ENCODE data around the gene WDR6. TPM values are rescaled to one million over a fixed set of nuclear protein-coding genes. Genes with fewer than 3 reads are reported as not detected.

Gene WDR6
- total RNA-seq, 4 donors from 2014 or later: 95.3 to 138 (median 117) TPM

DNA sequence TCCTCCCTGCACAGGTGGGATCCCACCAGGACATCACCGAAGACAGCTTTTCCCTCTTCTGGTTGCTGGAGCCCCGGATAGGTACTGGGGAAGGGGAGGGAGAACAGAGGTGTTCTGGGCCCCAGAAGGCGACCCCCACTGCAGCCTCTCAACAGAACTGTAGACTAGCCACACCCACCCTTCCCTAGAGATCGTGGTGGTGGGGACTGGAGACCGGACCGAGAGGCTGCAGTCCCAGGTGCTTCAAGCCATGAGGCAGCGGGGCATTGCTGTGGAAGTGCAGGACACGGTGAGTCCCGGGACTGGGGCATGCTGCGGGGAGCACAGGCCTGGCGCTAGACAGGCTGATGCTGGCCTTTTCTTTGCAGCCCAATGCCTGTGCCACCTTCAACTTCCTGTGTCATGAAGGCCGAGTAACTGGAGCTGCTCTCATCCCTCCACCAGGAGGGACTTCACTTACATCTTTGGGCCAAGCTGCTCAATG is 15.5 kb downstream of the WDR6 start:
- 17 to 50% methylated on average over 6 to 11 of the region's 12 CpGs for WGBS, 2 donors
- peak overlapping the region; percentile 96 to 100 (median 100) for H3K27ac ChIP-seq
- TF ChIP-seq POLR2A (IDR thresholded peaks at IDR 0.05): no peak
- TF ChIP-seq EP300 (IDR thresholded peaks at IDR 0.05): no peak
- TF ChIP-seq, protein P1, sequence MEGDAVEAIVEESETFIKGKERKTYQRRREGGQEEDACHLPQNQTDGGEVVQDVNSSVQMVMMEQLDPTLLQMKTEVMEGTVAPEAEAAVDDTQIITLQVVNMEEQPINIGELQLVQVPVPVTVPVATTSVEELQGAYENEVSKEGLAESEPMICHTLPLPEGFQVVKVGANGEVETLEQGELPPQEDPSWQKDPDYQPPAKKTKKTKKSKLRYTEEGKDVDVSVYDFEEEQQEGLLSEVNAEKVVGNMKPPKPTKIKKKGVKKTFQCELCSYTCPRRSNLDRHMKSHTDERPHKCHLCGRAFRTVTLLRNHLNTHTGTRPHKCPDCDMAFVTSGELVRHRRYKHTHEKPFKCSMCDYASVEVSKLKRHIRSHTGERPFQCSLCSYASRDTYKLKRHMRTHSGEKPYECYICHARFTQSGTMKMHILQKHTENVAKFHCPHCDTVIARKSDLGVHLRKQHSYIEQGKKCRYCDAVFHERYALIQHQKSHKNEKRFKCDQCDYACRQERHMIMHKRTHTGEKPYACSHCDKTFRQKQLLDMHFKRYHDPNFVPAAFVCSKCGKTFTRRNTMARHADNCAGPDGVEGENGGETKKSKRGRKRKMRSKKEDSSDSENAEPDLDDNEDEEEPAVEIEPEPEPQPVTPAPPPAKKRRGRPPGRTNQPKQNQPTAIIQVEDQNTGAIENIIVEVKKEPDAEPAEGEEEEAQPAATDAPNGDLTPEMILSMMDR (IDR thresholded peaks at IDR 0.05): no peak
- H3K9me3 ChIP-seq: no peaks in the 10 kb centered on the region
- H3K27me3 ChIP-seq: no peaks in the 10 kb centered on the region
- peaks cover 0 to 66% (median 27%) of the 10 kb centered on the region in 4 donors for H3K4me1 ChIP-seq
- H3K36me3 ChIP-seq: peaks cover 0 to 45% (median 8%) of the 10 kb centered on the region in 3 donors
- no peak for DNase-seq (ENCODE audit: low spot score in 2 of 2)
- H3K4me3 ChIP-seq: peak overlapping the region; percentile 69 to 92 (median 89)

DNA sequence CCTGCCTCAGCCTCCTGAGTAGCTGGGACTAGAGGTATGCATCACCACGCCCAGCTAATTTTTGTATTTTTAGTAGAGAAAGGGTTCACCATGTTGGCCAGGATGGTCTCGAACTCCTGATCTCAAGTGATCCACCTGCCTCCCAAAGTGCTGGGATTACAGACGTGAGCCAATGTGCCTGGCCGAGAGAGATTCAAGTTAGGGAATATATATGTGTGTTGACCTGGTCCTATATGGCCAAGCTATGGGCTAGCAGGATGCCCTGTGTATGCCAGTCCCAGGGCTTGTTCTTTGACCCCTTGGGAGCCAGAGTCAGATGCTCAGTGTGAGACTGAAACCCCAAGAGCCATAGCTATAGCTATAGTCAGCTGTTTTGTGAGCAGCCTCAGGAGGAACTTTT is 16.6 kb downstream of the WDR6 start:
- Histone ChIP-seq H3K27ac (no peak overlapping the region), H3K4me3 (no peak overlapping the region), H3K9me3 (no peaks in the 10 kb centered on the region), H3K36me3 (peaks cover 0 to 45% (median 8%) of the 10 kb centered on the region in 3 donors), H3K27me3 (no peaks in the 10 kb centered on the region), H3K4me1 (peaks cover 0 to 73% (median 32%) of the 10 kb centered on the region in 4 donors)
- no peak for TF ChIP-seq EP300 (IDR thresholded peaks at IDR 0.05)
- TF ChIP-seq, protein P1 (IDR thresholded peaks at IDR 0.05): no peak
- TF ChIP-seq POLR2A (IDR thresholded peaks at IDR 0.05): no peak
- WGBS, 2 donors: 81 to 96% methylated on average over 4 of the region's 4 CpGs
- no peak for DNase-seq (ENCODE audit: low spot score in 2 of 2)

DNA sequence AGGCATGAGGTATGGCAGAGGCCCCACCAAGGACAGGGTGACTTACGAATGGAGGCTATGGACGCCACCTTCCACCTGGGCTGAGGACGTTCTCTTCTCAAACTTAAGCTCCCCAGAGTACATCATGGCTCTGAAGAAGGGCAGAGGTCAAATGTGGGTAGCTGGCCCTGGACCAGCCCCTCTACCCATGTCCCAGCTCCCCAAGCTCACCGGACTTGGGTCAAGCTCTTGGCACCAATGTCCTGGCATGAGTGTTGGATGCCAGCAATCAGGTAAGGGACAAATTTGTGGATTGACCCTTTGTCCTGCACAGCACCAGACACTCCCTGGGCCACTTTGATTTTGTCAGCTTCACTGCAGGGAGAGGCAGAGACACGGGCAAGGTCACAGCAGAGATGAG is 17.3 kb downstream of the WDR6 start:
- Histone ChIP-seq H3K4me3 (no peak overlapping the region), H3K27ac (no peak overlapping the region), H3K36me3 (peaks cover 0 to 45% (median 8%) of the 10 kb centered on the region in 3 donors), H3K27me3 (no peaks in the 10 kb centered on the region), H3K9me3 (no peaks in the 10 kb centered on the region), H3K4me1 (peaks cover 0 to 69% (median 30%) of the 10 kb centered on the region in 4 donors)
- TF ChIP-seq POLR2A (IDR thresholded peaks at IDR 0.05) (no peak), EP300 (IDR thresholded peaks at IDR 0.05) (no peak)
- TF ChIP-seq, protein P1 (IDR thresholded peaks at IDR 0.05): no peak
- WGBS, 2 donors: 67 to 70% methylated on average over 5 of the region's 5 CpGs
- DNase-seq (ENCODE audit: low spot score in 2 of 2): no peak

DNA sequence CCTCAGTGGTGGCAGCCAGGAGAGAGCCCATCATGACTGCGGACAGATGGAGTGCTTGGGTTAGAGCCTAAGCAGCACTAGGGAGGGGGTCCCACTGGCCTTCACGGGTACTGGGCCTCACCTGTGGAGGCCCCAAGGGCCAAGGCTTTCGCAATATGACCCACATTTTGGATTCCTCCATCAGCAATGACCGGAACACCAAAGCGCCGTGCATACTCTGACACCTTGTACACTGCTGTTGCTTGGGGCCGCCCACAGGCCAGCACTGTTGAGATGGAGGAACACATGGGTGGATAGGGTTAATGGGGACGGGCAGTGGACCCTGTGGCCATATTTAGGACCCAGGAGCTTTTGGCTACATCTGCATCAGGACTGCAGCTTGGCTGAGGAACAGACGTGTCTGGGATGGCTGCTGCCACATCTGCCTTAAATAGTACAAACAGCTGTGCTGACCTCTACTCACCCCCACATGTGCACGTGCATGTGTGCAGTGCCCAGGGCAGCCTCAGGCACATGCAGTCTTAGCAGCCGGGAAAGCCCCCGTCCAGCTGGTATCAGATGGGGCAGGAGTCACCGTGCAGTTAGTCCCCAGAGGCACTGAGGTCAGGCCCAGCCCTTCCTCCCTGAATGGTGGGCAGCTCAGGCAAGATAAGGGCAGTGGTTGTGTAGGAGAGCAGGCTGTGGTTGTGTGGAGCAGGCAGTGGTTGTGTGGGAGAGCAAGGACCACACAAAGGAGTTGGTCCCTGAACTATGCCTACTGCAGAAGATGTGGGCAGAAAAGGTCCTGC is 18.0 kb downstream of the WDR6 start:
- 62 to 66% methylated on average over 10 to 13 of the region's 13 CpGs for WGBS, 2 donors
- H3K27me3 ChIP-seq: no peaks in the 10 kb centered on the region
- peaks cover 0 to 66% (median 26%) of the 10 kb centered on the region in 4 donors for H3K4me1 ChIP-seq
- H3K9me3 ChIP-seq: no peaks in the 10 kb centered on the region
- TF ChIP-seq EP300 (IDR thresholded peaks at IDR 0.05) (no peak), POLR2A (IDR thresholded peaks at IDR 0.05) (no peak)
- TF ChIP-seq, protein P1 (IDR thresholded peaks at IDR 0.05): no peak
- no peak overlapping the region for H3K4me3 ChIP-seq
- peaks cover 0 to 49% (median 8%) of the 10 kb centered on the region in 3 donors for H3K36me3 ChIP-seq
- no peak overlapping the region for H3K27ac ChIP-seq
- no peak for DNase-seq (ENCODE audit: low spot score in 2 of 2)
